Breast epithelium (tissue), 3 donors: ENCODE measurements around the gene ADCY7.

Experiments
- CTCF ChIP-seq, 3 donors: fragments of 450-650 bp; IDR thresholded peaks; one replicate each; pipeline ENCODE4 v1.5.1; 2016 to 2017; ENCODE audit warnings: antibody characterized with exemption in 3 of 3, mild to moderate bottlenecking in 3 of 3, moderate library complexity in 3 of 3
- POLR2A ChIP-seq: fragments of 450-650 bp; IDR thresholded peaks from one replicate; pipeline ENCODE4 v1.6.1; 2016; ENCODE audit warnings: antibody characterized with exemption, mild to moderate bottlenecking, moderate library complexity

GRCh38 chr16:50275428-50276325, 9.3 kb downstream of the ADCY7 start:
- no peak for TF ChIP-seq CTCF (IDR thresholded peaks at IDR 0.05)
- no peak for TF ChIP-seq POLR2A
